IPS-11a (cell line): ENCODE data around the gene NKTR.

Experiments
- H3K4me3 ChIP-seq: one replicate; pipeline ENCODE4 v1.5.1; 2013; ENCODE audit warnings: low read depth, low read length, control low read depth

NKTR gene

DNA sequence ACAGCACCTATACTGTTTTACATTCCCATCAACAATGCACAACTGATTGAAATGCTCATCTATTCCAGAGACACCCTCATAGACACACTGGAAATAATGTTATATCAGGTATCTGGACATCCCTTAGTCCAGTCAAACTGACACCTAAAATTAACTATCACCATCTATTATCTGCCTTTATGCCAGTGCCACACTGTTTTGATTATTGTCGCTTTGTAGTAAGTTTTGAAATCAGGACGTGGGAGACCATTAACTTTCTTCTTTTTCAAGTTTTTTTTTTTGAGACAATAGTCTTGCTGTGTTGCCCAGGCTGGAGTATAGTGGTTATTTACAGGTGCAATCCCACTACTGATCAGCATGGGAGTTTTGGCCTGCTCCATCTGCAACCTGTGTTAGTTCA is 75.4 kb downstream of the NKTR start:
- H3K4me3 ChIP-seq = no peak overlapping the region

GRCh38 chr3:42678447-42678846 is 78.0 kb downstream of the NKTR start:
- no peak overlapping the region for H3K4me3 ChIP-seq

DNA sequence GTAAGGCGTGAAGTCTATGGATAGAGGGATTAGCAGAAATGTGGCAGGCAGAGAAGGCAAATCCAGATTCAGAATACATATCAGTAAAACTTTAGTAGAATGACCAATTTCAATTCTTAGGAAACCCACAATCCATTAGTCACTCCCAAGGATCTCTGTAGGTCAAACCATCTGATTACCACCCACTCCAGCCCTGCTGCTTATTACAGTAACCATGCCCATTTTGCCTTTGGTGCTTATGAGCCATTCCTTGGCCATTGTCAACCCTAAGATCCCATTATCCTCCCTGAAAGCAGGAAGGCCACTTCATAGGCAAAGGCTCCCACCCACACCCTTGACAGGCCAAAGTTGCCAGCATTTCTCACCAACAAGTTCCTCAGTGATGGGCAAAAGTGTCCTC is 79.8 kb downstream of the NKTR start:
- H3K4me3 ChIP-seq = no peak overlapping the region

DNA sequence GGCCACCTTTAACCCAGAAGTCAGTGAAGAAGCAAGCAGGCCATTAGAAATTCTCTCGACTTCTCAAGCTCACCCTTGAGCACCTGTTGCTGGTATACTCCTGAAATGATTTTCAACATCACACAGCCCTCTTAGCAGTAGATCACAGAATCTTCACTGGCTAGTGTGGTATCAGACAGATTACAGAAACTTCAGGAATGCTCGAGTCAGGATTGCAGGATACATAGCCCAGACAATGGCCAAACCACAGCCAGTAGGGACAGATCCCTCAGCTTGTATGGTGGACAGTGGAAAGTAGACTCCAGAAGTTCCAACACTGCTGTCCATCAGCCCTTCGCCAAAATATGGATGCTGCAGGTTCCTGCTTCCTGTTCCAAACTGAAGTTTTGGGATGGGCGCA is 80.3 kb downstream of the NKTR start:
- no peak overlapping the region for H3K4me3 ChIP-seq

DNA sequence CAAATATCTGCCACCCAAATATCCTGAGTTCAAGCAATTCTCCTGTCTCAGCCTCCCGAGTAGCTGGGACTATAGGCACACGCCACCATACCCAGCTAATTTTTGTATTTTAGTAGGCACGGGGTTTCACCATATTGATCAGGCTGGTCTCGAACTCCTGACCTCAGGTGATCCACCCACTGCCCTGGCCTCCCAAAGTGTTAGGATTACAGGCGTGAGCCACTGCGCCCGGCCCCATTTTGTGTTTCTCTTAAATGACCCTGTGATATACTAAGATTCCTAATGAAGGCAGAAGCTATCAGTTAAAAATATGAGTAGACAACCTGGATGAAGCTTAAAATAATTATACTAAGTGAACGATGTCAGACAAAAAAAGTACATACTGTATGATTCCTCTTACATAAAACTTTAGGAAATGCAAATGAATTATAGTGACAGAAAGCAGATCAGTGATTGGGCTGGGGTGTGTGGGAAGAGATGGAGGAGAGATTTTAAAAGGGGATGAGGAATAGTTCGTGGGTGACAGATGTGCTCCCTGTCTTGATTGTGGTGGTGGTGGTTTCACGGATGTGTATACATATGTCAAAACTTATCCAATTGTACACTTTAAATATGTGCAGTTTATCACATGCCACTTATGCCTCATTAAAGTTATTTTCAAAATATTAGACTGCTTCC is 81.0 kb downstream of the NKTR start:
- no peak overlapping the region for H3K4me3 ChIP-seq

DNA sequence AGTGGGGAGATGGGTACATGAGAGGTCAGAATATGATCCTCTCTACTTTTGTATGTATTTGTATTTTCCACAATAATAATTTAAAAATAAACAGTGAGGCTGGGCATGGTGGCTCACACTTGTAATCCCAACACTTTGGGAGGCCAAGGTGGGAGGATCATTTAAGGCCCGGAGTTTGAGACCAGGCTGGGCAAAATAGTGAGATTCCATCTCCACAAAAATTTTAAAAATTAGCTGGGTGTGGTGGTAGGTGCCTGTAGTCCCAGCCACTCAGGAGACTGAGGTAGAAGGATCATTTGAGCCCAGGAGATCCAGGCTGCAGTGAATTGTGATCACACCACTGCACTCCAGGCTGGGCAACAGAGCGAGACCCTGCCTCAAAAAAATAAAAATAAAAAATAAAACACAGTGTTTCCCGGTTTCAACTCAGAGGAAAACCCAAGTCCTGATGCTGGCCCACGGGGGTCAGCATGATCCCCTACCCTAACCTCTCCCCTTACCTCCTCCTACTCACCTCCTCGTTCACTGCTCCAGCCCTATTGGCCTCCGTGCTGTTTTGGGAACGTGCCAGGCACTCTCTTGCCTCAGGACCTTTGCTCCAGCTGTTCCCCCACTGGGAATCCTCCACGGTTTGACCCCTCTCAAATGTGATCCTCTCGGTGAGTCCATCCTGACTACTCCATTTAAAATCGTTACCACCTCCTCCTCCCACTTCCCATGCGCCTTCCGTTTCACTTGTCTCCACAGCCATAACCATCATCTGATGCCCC is 82.0 kb downstream of the NKTR start:
- no peak overlapping the region for H3K4me3 ChIP-seq

DNA sequence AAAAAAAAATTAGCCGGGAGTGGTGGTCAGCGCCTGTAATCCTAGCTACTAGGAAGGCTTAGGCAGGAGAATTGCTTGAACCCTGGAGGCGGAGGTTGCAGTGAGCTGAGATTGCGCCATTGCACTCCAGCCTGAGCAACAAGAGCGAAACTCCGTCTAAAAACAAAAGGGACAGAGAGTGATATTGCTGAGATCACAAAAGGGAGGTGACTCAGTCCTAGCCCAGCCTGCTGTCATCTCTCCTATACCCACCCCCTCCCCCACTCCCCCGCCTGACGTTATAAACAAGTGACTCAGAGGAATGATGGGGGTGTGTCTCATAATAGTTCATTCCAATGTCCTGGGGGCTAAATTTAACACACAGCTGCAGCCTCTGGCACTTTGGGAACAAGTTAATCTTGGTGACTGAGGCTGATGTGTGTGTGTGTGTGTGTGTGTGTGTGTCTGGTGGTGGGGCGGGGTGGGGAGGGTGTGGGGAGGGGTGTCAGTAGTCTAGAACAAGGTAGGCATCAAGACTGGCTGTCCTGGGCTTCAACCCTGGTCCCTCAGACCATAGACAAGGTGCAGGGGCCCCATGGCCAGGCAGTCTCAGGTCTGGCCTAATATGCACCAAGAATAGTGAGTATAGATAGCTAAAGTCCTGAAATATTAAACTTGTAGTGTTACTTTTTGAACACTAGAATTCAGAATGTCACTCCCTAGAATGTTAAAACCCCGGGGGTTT is 83.6 kb downstream of the NKTR start:
- H3K4me3 ChIP-seq = no peak overlapping the region

GRCh38 chr3:42684632-42685362 is 84.3 kb downstream of the NKTR start:
- no peak overlapping the region for H3K4me3 ChIP-seq

DNA sequence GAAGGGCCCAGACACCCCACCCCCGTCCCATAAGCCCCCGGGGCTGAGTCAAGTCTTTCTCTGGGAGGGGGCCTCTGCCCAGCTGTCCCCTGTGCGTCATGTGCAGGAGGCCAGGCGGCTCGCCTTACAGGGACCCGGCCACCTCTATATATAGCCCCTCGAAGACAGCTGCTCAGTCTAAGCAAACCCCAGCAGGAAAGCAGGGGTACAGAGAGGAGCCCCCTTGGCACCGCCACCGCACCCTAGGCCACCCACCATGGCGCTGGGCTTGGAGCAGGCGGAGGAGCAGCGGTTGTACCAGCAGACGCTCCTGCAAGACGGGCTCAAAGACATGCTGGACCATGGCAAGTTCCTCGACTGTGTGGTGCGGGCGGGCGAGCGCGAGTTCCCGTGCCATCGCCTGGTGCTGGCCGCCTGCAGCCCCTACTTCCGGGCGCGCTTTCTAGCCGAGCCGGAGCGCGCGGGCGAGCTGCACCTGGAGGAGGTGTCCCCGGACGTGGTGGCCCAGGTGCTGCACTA is 84.9 kb downstream of the NKTR start, which contains the start of gene KLHL40:
Gene KLHL40 (plus strand): TSS at position 175 of the 519 bp plus-strand sequence. CDS start 82 bp downstream, at position 257.
- no peak within 1 kb of the TSS for H3K4me3 ChIP-seq

- H3K4me3 ChIP-seq = no peak overlapping the region
These were observed 85.7 kb downstream of the NKTR start for GRCh38 chr3:42685891-42686820.

GRCh38 chr3:42686832-42687650 is 86.6 kb downstream of the NKTR start:
- H3K4me3 ChIP-seq = no peak overlapping the region

- H3K4me3 ChIP-seq = no peak overlapping the region
These were observed 87.5 kb downstream of the NKTR start for GRCh38 chr3:42688016-42688415.

DNA sequence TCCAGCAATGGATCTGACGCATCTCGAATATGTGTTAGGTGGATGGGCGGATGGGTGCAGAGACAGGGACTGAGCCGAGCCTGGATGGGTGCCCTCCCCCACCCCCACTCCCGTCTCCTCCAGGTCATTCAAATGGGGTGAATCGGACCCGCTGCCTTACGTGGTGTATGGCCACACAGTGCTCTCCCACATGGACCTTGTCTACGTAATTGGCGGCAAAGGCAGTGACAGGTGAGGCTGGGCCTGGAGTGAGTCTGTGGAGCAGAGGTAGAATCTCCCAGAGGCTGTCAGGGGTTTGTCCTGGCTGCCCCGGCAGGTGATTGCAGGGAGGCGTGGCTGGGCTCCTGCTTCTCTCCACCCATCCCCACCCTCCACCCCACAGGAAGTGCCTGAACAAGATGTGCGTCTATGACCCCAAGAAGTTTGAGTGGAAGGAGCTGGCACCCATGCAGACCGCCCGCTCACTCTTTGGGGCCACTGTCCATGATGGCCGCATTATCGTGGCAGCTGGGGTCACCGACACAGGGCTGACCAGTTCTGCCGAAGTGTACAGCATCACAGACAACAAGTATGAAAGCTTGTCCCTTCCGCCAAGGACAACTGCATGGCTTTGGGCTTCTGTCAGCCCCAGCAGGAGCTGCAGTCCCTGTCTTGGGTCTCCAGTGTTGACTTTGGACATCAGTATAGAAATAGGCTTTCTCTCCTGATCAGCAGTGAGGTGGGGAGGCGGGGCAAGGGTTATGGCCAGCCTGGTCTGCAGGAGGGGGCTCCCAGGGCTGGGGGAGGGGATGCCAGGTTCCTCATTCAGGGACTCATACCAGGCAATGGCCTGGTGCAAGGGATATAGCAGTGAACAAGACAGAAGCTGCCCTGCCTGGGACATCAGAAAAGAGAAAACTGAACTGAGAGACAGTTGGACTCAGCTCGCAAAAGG is 88.3 kb downstream of the NKTR start:
- H3K4me3 ChIP-seq = no peak overlapping the region

DNA sequence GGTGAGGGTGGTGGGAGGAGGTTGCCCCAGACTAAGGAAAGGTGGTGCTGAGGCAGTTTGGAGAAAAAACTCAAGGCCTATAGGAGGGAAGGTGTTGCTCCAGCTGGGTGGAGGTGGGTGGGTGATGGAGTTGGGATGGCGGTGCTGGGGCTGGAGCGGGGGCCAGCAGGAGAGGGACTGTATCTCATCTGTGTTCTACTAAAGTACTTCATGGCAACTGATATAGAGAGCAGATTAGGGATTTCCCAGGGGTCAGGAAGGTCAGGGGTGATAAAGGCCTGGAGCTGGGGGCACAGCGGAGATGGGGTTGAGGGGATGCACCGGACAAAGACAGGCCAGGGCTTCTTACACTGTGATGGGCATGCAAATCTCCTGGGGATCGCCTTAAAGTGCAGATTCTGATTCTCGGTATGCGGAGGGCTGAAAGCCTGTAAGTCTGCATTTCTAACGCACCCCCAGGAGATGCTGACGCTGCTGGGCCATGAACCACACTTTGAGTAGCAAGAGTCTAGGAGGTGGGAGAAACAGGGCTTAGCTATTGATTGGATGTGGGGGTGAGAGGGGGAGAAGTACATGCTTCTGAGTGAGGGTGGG is 89.0 kb downstream of the NKTR start:
- no peak overlapping the region for H3K4me3 ChIP-seq

- H3K4me3 ChIP-seq = no peak overlapping the region
These were observed 89.7 kb downstream of the NKTR start for GRCh38 chr3:42690191-42690590.

GRCh38 chr3:42690766-42691680 is 90.5 kb downstream of the NKTR start:
- H3K4me3 ChIP-seq = no peak overlapping the region
